HG03095 (cell line): Measurements from ENCODE around the gene EPDR1.

Source experiments
- ATAC-seq: cut with Tn5 transposase; IDR thresholded peaks from one replicate; pipeline ENCODE4 v1.9.1; 2021; ENCODE audit warnings: moderate library complexity; ENCODE audit not compliant: unreplicated experiment

EPDR1 gene

DNA sequence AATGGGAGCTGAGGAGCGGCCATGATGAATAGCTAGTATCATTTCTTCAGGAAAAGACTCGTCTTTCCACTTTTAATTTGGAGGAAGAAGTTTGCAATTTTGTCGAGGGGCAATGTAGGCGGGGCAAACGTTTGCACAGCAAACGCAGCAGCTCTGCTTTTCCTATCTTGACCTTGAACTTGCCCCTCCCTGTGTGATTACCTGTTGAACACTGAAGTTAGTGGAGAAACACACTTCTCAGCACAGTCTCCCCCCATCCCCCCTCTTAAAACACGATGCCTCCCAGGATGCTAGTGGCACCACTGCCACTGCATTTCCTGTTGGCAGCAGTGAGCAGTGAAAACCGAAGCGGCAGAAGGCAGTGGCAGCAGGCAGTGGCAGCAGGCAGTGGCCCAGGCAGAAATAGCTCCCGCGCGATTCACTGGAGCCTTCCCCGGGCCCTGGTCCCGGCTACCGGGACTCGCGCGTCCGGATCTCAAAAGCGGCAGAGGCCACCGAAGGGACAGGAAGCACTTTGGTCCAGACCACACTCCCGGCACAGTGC is at the start of gene EPDR1:
Gene EPDR1 (plus strand): TSS at position 336 of the 544 bp plus-strand sequence. CDS start 300 bp downstream, outside the sequence.
- ATAC-seq: no peak

DNA sequence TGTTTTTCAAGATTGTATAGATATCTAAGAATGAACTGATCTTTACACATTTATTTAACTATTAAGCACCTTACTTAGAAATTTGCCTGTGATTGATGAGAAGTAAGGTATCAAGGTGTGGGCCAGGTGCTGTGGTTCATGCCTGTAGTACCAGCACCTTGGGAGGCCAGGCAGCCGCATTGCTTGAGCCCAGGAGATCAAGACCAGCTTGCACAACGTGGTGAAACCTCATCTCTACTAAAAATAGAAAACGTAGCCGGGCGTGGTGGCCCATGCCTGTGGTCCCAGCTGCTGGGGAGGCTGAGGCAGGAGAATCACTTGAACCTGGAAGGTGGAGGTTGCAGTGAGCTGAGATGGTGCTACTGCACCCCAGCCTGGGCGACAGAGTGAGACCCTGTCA is 38.4 kb upstream of the EPDR1 start:
- no peak for ATAC-seq

DNA sequence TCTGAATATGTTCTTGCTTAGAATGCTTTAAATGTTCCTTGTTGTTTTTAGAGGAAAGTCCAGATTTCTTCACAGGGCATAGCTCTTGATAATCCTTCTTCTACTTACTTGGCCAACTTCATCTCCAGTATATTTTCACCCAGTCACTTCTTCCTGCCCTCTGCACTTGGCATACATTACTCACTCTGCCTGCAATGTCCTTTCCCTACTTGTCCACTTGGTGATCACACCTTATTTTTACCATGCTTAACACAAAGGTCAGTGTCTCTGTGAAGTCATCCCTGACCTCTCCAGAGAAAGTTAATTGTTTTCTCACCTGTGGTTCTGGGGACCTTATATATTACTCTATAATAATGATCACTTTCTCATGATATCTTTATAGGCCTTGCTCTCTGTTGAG is 27.1 kb upstream of the EPDR1 start:
- ATAC-seq: no peak

DNA sequence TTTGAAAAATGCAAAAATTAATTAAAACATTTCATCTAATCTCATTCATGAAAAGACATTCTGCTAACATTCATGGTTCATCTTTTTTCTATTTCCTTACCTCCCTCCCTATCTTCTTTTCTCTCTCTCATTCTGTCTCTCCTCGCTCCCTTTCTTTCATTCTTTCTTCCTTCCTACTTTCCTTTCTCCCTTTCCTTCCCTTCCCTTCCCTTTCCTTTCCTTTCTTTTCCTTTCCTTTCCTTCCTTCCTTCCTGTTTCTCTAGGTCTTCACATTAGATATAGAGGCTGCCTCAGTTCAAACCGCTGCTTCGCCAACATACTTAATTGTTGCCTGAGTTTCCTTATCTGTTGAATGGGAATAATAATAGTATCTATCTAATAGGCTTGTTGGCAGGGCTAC is 25.8 kb upstream of the EPDR1 start:
- ATAC-seq: no peak

DNA sequence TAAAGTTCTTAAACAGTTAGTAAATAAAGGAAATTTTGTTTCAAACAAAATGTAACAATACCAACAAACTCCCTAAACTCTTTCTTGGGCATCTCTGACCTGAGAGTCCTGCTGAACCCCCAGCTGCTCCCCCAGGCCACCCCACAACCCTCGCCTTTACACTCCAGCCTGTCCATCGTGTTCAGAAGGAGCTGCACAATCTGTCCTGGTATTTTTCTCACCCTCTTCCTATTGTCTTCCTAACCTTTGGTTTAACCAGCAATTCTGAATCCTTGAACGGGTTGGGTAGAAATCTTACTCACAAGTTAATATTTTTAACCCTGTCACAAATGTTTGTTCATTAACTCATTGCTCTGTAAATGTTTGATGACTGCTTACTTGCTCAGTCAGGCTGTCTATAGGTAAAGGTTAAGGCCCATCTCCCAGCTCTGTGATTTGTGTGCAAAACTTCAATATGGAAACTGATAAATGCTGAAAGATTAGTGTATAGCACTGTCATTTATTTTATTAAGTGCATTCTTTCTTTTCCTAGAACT is 20.7 kb upstream of the EPDR1 start:
- no peak for ATAC-seq

DNA sequence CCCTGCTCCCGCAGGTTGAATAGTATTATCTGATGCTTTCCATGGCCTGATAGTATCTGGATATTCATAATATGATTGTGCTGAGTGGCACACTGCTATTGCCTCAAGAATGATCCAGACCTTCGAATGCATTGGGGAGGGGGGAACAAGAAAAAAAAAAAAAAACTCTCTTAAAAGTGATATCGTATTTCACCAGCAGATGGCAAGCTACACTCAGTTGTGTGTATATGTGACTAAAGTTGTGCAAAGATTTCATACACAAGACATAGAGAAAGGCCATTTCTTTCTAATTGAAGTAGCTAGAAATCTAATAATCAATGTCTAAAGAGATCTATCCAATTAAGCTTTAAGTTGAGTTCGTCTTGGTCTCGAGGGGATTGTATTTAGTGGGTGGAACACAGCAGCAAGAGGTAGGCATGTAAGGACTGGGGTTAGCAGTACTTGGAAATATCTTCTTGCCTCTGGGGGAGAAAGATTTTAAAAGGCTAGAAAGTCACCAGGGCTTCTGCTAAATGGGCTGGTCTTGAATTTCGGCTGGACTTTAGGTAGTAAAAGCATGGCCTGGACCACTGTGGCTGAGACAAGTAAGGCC is 19.1 kb upstream of the EPDR1 start:
- ATAC-seq: no peak

DNA sequence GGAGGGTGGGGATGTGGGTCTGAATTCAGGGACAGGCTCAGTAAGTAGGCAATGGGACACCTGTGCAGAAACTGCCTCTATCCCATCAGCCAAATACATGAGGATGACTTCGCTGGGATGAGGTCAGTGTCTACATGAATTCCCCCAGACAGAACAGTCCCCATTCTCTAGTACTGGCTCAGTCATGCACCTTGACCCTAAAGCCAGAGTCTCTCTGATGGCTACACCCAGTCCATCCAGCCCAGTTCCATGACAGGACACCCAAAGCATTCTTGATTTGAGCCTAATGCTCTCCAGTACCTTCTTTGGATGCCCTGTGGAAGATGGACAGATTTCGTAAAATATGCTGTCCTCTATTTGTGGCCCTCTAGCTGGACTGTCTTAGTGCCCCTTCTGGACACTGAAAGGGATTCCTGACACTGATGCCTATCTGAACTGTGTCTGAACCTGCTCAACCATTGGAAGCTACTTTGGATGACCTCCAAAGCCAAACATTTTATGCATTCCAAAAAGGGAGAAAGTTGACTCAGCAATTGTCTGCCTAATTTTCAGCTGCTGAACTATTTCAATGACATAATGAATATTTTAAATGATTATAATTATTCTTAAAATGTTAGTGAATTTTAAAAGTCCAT is 18.4 kb upstream of the EPDR1 start:
- ATAC-seq: no peak

DNA sequence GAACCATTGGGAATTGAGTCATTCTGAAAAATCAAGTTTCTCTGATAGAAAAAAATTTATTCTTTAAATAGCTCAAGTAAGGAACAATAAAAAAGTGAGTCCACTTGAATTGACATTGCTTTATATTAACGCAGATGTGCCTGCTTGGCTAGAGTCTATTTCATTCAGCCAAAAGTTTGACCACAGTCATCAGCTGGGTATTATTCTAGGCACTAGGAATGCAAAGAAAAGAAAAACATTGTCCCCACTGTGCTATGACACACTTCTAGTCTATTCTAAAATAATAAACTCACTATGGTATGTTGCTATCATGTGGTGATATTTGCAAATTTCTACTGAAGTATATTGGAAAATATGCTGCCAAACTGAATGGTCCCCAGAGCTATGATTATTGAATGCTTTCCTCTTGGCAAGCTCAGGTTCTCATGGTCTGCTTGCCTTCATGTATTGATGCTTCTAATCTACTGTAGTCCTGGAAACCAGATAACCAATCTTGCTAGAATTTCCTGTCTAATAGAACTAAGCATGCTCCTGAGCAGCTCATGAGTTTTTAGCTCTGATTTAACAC is 12.1 kb upstream of the EPDR1 start:
- ATAC-seq: no peak

DNA sequence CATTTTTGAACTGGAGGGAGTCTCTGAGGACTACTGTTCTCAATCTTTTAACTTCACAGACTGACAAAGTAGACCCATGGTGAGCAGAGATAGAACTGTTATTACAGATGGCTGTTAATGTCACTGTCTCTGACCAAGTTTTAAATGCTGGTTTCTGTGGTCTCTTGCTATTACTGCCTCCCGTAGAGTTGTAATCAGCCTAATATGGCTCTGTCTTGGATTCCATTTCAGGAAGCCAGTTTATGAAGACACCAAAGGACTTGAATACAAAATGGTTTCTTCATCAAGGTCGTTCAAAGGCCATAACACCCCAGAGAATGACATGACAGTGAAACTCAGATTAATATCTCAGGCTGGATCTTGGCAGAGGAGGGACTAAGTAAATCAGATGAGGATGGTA is 7.7 kb upstream of the EPDR1 start:
- no peak for ATAC-seq

DNA sequence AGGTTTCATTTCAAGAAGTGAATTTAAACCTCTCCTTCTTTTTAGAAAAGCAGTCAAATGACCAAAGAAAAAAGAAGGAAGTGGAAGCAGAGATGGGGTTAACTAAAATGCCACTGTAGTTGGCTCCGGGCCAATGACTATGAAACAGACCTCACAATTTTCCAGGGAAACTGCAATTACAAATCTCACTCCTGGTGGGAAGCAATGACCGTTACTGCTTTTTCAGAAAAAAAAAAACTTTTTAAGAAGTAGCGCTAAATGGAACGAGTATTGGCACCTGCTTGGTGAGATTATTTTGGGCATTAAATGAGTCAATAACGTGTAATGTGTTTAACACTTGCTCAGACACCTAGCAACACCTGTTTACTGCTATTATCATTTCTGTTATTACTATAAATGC is 5.0 kb upstream of the EPDR1 start:
- ATAC-seq: no peak

DNA sequence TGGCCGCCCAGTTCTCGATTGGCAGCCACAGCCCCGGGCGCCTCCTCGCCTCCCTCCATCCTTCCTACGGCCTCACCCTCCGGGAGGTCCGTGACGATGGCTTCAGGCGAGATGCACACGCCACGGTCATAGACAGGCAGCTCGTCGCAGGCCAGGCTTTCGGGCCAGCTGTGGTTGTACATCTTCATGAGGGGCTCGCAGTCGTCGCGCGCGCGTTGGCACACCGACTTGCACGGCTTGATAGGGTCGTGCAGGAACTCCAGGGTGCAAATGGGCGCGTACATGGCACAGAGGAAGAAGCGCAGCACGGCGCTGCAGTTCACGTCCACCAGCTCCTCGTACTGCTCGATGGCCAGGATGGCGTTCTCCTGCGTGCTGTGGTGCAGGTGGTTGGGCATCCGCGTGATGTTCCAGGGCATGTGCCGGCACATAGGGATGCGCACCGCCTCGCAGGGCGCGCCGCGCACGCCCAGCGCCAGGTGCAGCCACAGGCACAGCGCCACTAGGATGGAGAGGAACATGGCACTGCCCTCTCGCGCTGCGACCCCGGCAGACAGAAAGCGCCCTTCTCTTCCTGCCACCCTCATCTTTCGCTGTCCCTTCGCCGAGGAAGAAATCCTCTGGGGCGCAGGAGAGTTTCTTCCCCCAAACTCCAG is 4.3 kb upstream of the EPDR1 start:
- ATAC-seq: no peak

DNA sequence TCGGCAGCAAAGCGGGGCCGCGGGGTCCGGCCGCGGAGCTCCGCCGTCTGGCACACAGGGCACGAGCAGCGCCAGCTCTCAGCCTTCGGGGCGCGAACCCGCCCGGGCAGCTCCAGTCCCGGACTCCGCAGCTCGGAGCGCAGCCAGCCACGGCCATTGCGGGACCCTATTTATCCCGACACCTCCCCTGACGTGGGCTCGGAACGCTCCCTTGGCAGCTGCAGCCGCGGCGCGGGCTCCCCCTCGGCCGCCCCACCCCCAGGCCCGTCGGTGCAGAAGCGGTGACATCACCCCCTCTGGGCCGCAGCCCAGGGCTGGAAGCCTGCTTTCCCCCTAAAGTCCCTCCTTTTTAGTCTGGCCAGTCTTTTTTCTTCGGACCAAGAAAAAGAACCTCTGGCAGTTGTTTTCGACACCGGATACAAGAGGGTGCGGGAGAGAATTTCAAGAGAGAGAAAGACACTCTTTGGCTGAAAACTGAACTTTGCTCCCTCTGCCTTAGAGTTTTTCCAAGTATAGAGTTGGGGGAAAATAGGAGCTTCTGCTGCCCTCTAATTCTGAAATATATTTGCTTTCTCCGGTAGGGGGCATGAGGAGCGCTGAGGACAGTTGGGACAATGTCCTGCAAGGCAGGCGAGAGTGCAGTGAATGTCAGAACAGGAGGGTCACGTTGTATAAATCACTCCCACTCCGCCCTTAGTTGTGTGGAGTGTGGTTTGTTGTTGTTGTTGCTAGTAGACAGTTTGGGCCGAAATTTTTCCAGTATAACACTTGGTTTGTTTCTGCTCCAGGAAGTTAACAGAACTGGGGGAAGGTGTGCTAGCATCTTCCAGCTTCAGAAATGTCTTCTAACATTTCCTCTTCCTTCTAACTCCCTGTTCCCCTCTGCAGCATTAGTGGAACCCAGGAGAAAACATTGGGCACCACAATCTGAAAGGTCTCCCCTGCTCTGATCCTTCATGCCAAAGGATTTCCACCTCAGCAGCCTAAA is 3.5 kb upstream of the EPDR1 start, which contains the start of gene SFRP4:
Gene SFRP4 (minus strand): TSS at position 145 of the 988 bp plus-strand sequence. CDS start 280 bp downstream, outside the sequence.
- ATAC-seq: no peak

DNA sequence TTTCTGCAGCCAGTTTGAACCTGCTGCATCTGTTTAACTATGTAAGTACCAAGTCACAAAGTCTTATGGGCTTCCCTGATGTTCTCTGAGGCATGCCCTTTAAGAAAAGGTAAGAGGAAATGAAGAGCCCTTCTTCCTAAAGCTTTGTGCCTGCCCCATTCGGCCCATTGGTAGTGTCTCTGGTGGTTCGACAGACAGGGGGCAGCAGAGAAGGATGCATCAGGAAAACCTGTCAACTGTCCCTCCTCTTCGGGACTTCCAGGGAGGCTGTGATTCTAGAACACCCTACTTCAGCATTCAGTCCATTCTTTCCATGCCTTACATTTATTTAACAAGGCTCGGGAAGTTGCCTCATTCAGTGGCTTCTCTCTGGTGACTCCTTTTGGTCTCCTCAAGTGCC is 1.9 kb upstream of the EPDR1 start:
- ATAC-seq: no peak

DNA sequence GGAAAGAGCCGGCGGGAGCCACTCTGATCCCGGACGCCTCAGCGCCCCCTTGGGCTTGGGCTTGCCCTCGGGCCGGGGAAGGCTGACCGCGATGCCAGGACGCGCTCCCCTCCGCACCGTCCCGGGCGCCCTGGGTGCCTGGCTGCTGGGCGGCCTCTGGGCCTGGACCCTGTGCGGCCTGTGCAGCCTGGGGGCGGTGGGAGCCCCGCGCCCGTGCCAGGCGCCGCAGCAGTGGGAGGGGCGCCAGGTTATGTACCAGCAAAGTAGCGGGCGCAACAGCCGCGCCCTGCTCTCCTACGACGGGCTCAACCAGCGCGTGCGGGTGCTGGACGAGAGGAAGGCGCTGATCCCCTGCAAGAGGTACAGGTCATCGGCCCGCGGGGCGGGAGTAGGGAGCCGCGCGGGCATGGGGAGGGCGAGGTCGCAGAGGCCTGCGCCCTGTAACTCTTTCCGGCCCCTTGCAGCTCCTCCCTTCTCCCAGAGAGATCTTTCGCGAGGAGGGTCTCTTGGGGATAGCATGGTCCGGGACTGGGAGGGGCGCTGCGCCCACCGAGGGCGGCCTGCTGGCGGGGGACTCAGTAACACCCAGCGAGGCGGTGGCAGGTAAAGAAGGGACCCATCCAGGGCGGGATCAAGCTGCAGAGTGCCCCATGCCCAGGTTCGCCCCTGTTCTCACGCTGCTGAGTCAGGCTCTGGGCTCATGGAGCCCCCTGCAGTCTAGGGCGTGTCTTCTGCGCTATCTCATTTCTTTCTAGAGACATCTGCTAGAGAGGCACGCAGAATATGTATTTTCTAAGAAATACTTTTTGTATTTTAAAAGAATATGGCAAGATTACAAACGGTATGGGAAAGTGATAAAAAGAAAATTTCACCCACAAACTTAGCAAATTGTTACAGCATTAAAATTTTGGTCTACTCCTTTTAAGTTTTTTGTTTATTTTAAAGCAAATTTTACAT is 687 bp downstream of the EPDR1 start:
- ATAC-seq: no peak

DNA sequence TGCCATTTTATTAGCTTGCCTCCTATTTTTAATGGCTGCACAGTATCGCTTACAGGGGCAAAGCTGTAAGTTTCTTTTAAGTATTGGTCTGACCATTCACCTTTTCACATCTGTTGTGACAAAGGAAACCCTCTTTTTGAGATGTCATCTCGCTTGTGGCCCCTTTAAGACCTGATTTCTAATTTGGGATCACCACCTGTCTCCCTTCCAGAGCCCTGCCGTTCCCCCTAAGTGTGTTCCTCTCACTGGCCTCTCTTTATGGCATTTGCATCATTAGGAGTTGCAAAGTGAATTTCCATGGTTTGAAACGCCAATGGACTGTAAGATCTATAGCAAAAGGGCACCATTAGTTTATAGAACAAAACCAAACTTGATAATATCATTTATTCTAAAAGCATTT is 1.4 kb downstream of the EPDR1 start:
- no peak for ATAC-seq

DNA sequence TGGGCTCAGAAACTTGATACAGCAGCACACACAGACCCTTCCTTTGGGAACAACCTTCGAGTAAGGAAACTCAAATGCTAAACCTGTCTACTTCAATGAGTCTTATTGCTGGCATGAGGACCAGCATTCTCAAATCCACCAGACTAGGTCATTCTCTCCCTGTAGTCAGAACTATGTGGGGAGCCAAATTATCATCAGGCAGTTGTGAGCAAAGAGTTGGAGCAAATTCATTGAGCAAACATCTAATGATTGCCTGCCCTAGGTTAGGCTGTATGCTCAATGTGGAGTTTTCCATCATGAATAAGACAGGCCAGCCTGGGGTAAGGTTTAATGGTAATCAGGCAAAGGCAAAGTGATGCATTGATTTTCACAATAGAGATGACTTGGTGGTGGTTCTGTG is 3.6 kb downstream of the EPDR1 start:
- no peak for ATAC-seq

DNA sequence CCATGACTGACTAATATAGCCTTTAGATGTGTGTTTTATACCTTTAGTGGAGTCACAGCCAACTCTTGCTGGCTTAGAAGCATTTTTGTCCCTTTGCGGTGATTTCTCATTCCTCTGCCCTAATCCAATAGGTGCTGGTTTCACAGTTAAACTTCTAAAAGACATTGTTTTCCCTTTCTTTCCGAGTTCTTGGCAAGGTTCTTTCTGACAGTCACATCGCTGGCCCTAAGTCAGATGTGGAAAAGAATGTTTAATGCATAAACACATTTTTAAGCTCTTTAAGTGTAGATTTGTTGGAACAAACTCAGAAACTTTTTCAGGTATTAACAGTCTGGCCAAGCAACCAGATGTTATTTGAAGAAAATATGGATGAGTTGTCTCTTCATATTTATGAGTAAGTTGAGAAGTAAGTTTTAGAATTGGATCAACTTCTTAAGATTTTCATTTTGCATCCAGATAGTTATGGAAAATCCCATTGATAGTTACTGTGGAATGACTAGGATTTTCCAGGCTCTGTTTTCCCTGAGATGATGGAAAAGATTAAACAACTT is 4.1 kb downstream of the EPDR1 start:
- ATAC-seq: no peak

DNA sequence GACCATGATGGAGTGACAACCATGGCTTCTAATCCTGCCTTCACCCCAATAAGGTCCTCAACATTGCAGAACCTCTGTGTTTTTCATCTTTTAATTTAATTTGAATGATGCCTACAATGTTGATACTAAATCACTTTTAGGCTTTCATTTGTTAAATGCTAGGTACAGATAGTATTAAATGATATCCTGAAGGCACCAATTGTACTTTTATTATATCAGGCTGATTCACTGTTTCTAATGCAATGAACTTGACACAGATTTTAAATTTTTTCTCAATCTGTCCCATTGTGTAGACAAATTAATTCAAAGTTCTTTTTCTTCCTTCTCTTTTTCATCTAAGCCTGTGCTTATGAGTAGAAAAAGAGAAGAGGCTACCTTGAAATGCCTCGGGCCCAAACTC is 5.2 kb downstream of the EPDR1 start:
- ATAC-seq: no peak
